GM12872 (cell line): ENCODE data around the gene PMPCA.

ENCODE experiments used
- CTCF ChIP-seq: IDR thresholded peaks from 3 replicates; pipeline ENCODE4 v1.5.1; 2011; ENCODE audit warnings: low read depth, mild to moderate bottlenecking, low read length, moderate library complexity; ENCODE audit not compliant: insufficient read depth

The PMPCA gene

GRCh38 chr9:136462664-136463063 is 52.2 kb downstream of the PMPCA start:
- no peak for TF ChIP-seq CTCF

- TF ChIP-seq CTCF, result no peak
Observed at GRCh38 chr9:136463578-136463977, 53.1 kb downstream of the PMPCA start.

GRCh38 chr9:136464241-136464640 is 53.8 kb downstream of the PMPCA start:
- no peak for TF ChIP-seq CTCF

GRCh38 chr9:136465500-136466154 is 55.2 kb downstream of the PMPCA start:
- no peak for TF ChIP-seq CTCF

GRCh38 chr9:136466155-136466541 is 55.7 kb downstream of the PMPCA start:
- no peak for TF ChIP-seq CTCF

GRCh38 chr9:136467766-136468165 is 57.3 kb downstream of the PMPCA start:
- no peak for TF ChIP-seq CTCF

- TF ChIP-seq CTCF, result no peak
Observed at GRCh38 chr9:136470356-136470755, 59.9 kb downstream of the PMPCA start.
